CD4-positive, alpha-beta T cell treated with Interleukin-4 for 4 hours (primary cell): ENCODE measurements around the gene TFPT.

Experiments
- DNase-seq: peaks from one replicate; pipeline ENCODE4 v3.0.0-alpha.2; 2020

TFPT gene

DNA sequence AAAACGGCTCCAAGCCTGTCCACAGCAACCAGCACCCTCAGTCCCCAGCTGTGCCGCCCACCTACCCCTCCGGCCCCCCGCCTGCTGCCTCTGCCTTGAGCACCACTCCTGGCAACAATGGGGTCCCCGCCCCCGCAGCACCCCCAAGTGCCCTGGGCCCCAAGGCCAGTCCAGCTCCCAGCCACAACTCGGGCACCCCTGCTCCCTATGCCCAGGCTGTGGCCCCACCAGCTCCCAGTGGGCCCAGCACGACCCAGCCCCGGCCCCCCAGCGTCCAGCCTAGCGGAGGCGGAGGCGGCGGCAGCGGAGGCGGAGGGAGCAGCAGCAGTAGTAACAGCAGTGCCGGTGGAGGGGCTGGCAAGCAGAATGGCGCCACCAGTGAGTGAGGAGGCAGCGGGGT, 32.7 kb upstream of the TFPT start:
- DNase-seq: no peak

- DNase-seq: no peak
Measured at GRCh38 chr19:54147676-54148075, 32.2 kb upstream of the TFPT start.

GRCh38 chr19:54145541-54146158, 30.2 kb upstream of the TFPT start:
- DNase-seq: no peak

- DNase-seq: no peak
Measured at GRCh38 chr19:54142166-54142780, 26.8 kb upstream of the TFPT start.

GRCh38 chr19:54141356-54141755, 25.9 kb upstream of the TFPT start:
- DNase-seq: no peak

- DNase-seq: no peak
Measured at GRCh38 chr19:54138489-54139256, 23.2 kb upstream of the TFPT start.

GRCh38 chr19:54137699-54138488, 22.4 kb upstream of the TFPT start, which contains the start of gene CNOT3:
TSS of gene CNOT3 (plus strand) at chr19:54137762. CDS start at chr19:54142979, 5,217 bp downstream.
- DNase-seq: peak; percentile 27

- peak; percentile 100 for DNase-seq
Measured at GRCh38 chr19:54136864-54137698, 21.6 kb upstream of the TFPT start.

DNA sequence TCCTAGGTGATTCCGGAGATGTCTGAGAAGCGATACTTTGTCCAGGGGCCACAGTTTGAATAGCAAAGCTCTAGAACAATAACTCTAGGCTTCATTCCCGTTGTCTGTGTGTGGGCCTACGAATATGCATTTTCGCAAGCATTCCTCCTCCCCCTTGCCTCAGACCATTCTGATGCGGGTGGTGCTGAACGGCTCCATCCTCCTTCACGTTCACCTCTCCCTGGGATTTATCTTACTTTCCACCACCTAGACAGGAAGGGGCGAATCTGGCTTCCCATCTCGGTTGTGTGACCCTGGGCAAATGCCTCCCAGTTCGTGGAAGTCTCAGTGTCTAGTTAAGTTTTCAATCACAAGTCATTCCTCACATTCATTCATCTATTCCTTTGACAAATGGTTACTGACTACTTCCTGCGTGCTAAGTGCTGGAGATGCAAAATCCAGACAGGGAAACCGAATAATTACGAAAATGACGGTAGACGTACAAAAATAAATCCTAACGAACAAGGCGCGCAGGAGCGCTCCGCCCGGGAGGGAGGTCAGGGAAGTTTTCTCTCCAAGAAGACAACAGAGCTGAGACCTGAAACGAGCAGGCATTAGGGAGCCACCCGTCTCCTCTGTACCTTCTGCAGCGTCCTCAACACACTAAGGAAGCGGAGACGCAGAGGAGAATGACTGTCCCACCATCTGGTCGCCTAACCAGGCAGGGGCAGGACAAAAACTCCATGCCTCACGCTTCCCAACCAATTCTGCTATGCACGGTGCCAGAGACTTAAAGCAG, 20.8 kb upstream of the TFPT start:
- no peak for DNase-seq

DNA sequence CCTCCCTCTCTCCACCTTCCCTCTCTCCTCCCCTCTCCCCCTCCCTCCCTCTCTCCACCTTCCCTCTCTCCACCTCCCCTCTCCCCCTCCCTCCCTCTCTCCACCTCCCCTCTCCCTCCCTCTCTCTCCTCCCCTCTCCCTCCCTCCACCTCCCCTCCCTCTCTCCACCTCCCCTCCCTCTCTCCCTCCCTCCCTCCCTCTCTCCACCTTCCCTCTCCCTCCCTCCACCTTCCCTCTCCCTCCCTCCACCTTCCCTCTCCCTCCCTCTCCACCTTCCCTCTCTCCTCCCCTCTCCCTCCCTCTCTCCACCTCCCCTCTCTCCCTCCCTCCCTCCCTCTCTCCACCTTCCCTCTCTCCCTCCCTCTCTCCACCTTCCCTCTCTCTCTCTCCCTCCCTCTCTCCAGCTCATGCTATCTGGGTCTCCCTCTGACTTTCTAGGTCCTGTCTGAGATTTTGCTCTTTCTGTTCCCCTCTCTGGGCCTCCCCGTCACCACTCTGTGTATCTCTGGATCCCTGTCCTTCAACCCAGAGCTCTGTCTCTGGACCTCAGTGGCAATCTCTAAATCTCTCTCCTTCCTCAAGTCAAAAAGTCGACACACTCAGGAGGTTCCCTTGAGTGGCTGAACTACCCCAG, 18.6 kb upstream of the TFPT start:
- no peak for DNase-seq

GRCh38 chr19:54133312-54133956, 18.0 kb upstream of the TFPT start:
- DNase-seq: no peak

GRCh38 chr19:54129617-54129996, 14.2 kb upstream of the TFPT start:
- no peak for DNase-seq

DNA sequence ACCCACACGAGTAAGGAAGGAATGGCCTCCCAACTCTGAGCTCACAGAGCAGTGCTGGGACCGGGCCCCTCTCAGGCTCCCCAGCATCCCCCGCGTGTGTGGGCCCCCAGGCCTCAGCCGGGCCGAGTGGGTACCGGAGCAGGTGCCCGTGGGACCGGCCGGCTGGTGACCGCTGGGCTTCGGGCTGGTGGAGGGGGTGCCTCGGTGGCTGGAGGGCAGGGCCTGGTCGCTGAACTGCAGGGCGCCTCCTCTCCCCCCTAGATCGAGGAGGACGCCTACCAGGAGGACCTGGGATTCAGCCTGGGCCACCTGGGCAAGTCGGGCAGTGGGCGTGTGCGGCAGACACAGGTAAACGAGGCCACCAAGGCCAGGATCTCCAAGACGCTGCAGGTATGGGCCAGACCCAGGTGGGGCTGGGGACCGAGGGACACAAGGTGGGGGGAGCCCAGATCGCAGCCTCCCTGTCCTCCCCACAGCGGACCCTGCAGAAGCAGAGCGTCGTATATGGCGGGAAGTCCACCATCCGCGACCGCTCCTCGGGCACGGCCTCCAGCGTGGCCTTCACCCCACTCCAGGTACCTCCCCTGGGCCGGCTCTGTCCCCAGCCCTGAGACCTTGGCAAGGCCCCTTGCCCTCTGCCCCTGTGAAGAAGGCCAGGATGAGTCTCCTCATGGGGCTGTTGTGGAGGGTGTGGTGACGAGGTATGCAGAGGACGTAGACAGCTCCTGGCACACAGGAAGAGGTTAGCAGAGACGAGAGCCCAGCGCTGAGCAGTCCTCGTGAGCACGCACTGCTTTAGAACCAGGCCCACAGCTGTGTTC, 13.5 kb upstream of the TFPT start:
- no peak for DNase-seq

GRCh38 chr19:54128441-54128725, 12.9 kb upstream of the TFPT start:
- no peak for DNase-seq

DNA sequence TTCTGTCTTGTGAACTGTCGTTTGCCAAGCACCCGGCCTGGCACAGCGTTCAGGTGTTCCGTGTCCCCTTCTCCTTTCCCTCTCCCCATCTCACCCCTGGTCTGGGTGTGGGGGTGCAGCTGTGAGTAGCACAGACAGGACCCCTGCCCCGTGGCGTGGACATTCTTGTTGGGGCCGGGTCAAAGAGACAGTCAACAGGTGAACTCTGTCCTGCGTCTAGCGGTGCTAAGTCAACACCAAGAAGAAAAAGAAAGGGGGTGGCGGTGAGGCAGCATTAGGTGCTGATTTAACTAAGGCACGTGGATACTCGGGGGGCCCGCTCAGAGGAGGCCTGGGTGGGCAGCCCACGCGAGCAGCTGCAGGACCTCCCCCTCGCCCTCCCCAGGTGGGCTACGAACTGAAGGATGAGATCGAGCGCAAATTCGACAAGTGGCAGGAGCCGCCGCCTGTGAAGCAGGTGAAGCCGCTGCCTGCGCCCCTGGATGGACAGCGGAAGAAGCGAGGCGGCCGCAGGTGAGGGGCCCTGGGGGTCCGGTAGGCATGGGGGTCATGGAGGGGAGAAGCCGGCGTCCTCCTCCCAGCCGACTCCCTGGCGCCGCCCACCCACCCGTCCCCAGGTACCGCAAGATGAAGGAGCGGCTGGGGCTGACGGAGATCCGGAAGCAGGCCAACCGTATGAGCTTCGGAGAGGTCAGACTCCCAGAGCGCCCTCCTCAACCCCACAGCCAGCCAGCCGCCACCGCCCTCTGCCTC, 12.4 kb upstream of the TFPT start:
- DNase-seq: no peak

- no peak for DNase-seq
Measured at GRCh38 chr19:54125713-54126112, 10.3 kb upstream of the TFPT start.

- DNase-seq: no peak
Measured at GRCh38 chr19:54124393-54124792, 8.9 kb upstream of the TFPT start.

GRCh38 chr19:54123682-54124081, 8.2 kb upstream of the TFPT start:
- no peak for DNase-seq

- DNase-seq: no peak
Measured at GRCh38 chr19:54121259-54121658, 5.8 kb upstream of the TFPT start.
